ENCODE data around the gene UGT2A2.
"Not testable (repeated sequence)": the region's sequence is repeated elsewhere in the genome, so short reads cannot be mapped to it uniquely, and the experiment has no call there.

Gene UGT2A2

DNA sequence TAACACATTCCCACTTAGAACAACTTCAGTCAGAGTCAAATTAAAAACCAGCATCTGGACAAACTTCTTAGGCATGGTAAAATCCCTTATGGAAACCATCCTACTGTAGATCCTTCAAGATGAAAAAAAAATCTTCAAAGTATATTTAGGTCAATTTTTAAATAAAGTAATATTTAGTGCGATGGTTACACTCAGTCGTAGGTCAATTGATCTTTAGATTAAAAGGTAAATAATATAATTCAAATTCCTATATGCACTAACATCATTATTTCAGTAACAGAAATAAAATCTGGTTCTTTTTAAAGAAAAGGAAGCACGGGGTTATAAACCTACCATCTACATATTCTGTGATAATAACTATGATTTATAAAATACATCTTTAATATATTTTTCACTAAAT is at the start of gene UGT2A2:
TSS of gene UGT2A2 (minus strand) at position 101 of the 400 bp plus-strand sequence. CDS start at position 99, 2 bp downstream.
- TF ChIP-seq, protein P1, sequence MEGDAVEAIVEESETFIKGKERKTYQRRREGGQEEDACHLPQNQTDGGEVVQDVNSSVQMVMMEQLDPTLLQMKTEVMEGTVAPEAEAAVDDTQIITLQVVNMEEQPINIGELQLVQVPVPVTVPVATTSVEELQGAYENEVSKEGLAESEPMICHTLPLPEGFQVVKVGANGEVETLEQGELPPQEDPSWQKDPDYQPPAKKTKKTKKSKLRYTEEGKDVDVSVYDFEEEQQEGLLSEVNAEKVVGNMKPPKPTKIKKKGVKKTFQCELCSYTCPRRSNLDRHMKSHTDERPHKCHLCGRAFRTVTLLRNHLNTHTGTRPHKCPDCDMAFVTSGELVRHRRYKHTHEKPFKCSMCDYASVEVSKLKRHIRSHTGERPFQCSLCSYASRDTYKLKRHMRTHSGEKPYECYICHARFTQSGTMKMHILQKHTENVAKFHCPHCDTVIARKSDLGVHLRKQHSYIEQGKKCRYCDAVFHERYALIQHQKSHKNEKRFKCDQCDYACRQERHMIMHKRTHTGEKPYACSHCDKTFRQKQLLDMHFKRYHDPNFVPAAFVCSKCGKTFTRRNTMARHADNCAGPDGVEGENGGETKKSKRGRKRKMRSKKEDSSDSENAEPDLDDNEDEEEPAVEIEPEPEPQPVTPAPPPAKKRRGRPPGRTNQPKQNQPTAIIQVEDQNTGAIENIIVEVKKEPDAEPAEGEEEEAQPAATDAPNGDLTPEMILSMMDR (IDR thresholded peaks at IDR 0.05; ENCODE audit: low read depth, low read length): no peak
- H3K4me3 ChIP-seq (ENCODE audit: low read depth, low read length): no peak within 1 kb of the TSS

DNA sequence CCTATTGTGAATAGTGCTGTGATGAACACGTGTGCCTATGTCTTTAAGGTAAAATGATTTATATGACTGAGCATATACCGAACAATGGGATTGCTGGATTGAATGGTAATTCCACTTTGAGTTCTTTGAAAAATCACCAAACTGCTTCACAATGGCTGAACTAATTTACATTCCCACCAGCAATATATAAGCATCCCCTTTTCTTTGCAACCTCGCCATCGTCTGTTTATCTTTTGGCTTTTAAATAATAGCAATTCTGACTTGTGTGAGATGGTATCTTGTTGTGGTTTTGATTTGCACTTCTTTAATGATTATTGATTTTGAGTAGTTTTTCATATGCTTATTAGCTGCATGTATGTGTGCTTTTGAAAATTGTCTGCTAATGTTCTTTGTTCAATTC is 45.4 kb upstream of the UGT2A2 start:
- TF ChIP-seq, protein P1 (IDR thresholded peaks at IDR 0.05; ENCODE audit: low read depth, low read length): no peak

DNA sequence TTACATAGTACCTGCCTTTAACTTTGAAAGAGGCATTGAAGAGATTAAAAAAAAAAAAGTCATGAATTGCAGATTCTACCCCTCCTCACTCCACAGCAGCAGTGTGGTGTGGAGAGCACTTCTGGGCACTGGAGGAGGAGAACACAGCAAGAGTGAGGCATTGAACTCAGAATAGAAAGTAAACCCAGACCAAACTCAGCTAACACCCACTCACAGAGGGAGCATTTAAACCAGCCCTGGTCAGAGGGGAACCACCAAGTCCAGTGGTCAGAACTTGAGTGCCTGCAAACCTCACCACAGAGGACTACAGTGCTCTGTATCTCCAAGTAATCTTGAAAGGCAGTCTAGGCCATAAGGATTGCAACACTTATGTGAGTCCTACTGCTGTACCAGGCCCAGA is 29.2 kb upstream of the UGT2A2 start:
- no peak overlapping the region for H3K4me3 ChIP-seq (ENCODE audit: low read depth, low read length)
- TF ChIP-seq, protein P1 (IDR thresholded peaks at IDR 0.05; ENCODE audit: low read depth, low read length): no peak

More for the DNA sequence above, 45.4 kb upstream of the UGT2A2 start:
- no peak overlapping the region for H3K4me3 ChIP-seq (ENCODE audit: low read depth, low read length)

DNA sequence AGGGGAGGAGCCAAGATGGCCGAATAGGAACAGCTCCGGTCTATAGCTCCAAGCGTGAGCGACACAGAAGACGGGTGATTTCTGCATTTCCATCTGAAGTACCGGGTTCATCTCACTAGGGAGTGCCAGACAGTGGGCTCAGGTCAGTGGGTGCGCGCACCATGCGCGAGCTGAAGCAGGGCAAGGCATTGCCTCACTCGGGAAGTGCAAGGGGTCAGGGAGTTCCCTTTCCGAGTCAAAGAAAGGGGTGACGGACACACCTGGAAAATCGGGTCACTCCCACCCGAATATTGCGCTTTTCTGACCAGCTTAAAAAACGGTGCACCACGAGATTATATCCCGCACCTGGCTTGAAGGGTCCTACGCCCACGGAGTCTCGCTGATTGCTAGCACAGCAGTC is 24.6 kb upstream of the UGT2A2 start:
- not testable (repeated sequence) for H3K4me3 ChIP-seq (ENCODE audit: low read depth, low read length)

DNA sequence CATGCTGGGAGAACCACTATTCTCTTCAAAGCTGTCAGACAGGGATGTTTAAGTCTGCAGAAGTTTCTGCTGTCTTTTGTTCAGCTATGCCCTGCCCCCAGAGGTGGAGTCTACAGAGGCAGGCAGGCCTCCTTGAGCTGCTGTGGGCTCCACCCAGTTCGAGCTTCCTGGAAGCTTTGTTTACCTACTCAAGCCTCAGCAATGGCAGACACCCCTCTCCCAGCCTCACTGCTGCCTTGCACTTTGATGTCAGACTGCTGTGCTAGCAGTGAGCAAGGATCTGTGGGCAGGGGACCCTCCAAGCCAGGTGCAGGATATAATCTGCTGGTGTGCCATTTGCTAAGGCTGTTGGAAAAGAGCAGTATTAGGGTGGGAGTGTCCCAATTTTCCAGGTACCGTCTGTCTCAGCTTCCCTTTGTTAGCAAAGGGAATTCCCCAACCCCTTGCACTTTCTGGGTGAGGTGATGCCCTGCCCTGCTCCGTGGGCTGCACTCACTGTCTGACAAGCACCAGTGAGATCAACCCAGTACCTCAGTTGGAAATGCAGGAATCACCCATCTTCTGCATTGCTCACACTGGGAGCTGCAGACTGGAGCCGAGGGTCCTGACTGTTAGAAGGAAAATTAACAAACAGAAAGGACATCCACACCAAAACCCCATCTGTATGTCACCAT is 21.8 kb upstream of the UGT2A2 start:
- not testable (repeated sequence) for H3K4me3 ChIP-seq (ENCODE audit: low read depth, low read length)

DNA sequence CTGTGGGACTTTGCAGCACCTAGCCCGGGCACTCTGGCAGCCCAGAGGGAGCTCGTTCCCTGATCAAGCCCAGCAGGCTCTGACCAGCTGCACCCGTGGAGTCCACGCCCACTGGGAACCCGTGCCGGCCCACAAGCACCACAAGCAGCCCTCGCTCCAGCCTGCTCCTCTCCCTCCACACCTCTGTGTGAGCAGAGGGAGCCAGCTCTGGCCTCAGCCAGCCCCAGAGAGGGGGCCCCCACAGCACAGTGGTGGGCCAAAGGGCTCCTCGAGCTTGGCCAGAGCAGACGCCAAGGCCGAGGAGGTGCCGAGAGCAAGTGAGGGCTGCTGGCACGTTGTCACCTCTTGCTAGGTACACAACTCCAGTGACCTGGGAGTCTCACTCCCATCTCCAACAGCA is 18.7 kb upstream of the UGT2A2 start:
- TF ChIP-seq, protein P1 (IDR thresholded peaks at IDR 0.05; ENCODE audit: low read depth, low read length): no peak

DNA sequence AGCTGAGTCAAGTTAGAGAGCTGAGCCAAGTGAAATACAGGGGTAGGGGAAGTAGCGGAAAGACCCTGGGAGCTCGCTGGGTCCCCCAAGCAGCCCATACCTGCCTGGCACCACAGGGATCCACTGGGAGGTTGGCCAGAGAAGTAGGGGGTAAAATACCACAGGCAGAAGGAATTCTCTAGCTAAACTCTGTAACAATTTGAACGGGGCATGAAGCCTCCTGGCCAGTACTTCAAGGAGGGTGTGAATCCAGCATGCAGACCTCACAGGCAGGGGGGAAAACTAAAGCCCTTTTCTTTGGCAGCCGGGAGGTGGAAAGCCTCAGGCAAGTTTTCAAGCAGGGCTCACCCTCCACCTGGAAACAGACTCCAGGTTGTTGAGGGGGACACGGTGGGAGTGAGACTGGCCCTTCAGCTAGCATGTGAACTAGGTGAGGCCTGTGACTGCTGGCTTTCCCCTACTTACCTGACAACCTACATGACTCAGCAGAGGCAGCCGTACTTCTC is 17.3 kb upstream of the UGT2A2 start:
- TF ChIP-seq, protein P1 (IDR thresholded peaks at IDR 0.05; ENCODE audit: low read depth, low read length): no peak
- no peak overlapping the region for H3K4me3 ChIP-seq (ENCODE audit: low read depth, low read length)

More for the DNA sequence above, 18.7 kb upstream of the UGT2A2 start:
- no peak overlapping the region for H3K4me3 ChIP-seq (ENCODE audit: low read depth, low read length)

DNA sequence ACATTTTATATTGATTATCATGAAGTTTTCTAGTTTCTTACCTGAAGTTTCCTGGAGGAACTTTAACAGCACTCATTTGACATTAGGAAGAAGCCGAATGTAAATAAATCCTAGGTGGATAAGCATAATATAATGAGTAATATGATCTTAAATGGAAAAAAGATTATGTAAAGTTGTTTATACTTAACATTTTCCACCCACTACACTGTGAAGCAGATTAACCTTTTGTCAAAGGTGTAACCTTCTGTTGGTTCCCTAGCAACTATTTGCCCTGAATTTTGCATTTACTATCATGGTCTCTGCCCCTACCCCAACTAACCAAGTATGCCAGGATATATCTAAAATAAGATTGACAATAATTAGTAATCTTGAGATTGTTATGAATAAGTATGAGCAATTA is 13.7 kb upstream of the UGT2A2 start, which contains the start of gene UGT2A1:
TSS of gene UGT2A1 (minus strand) at position 101 of the 400 bp plus-strand sequence. CDS start 5,603 bp downstream, outside the sequence.
- H3K4me3 ChIP-seq (ENCODE audit: low read depth, low read length): no peak within 1 kb of the TSS
- TF ChIP-seq, protein P1 (IDR thresholded peaks at IDR 0.05; ENCODE audit: low read depth, low read length): no peak

Data from WI38 (cell line).